Thoracic aorta (tissue), 2 donors: ENCODE data around the gene FMNL1. TPM values are rescaled to one million over a fixed set of nuclear protein-coding genes. Genes with fewer than 3 reads are reported as not detected.
"Not testable (repeated sequence)": the region's sequence is repeated elsewhere in the genome, so short reads cannot be mapped to it uniquely, and the experiment has no call there.

Experiments
- ATAC-seq: fragments of 150-250 bp; one replicate; pipeline ENCODE4 v1.8.0; 2017; ENCODE audit warnings: low read depth; ENCODE audit not compliant: insufficient number of reproducible peaks, low FRiP score
- DNase-seq: peaks from one replicate; pipeline ENCODE4 v3.0.0-alpha.2; 2020; ENCODE audit warnings: low spot score
- H3K27ac ChIP-seq, 2 donors: fragments of 200-600 bp; sonication (generic); 1 replicate in 1 of 2; 2 replicates in 1 of 2; pipeline ENCODE4 v1.5.1; 2016; ENCODE audit warnings: mild to moderate bottlenecking in 2 of 2, moderate library complexity in 2 of 2
- H3K27me3 ChIP-seq: fragments of 200-600 bp; sonication (generic); replicated peaks from 2 replicates; pipeline ENCODE4 v1.6.0; 2016; ENCODE audit warnings: mild to moderate bottlenecking; ENCODE audit not compliant: insufficient read depth
- H3K36me3 ChIP-seq: fragments of 200-600 bp; sonication (generic); one replicate; pipeline ENCODE4 v1.5.1; 2016
- H3K4me1 ChIP-seq, 2 donors: fragments of 200-600 bp; sonication (generic); 1 replicate in 1 of 2; 2 replicates in 1 of 2; pipeline versions ENCODE4 v1.5.1 to v1.6.0; 2016; ENCODE audit warnings: low read depth in 2 of 2, mild to moderate bottlenecking in 1 of 2; ENCODE audit not compliant: control insufficient read depth in 1 of 2
- H3K4me3 ChIP-seq: fragments of 200-600 bp; sonication (generic); 2 replicates; pipeline ENCODE4 v1.5.1; 2016; ENCODE audit warnings: mild to moderate bottlenecking
- H3K9me3 ChIP-seq: fragments of 200-600 bp; sonication (generic); 2 replicates; pipeline ENCODE4 v1.5.1; 2016
- total RNA-seq, 2 donors: library from RNA; depleted of rRNA; stranded (reverse); fragments of >200 nt; gene quantifications; one replicate each; pipeline versions ENCODE4 v1.1.0 to v1.2.3, GENCODE V29; 2016
- TF ChIP-seq, protein P1 (sequence below): fragments of 200-600 bp; sonication (generic); IDR thresholded peaks from one replicate; pipeline ENCODE4 v1.5.1; 2019; ENCODE audit warnings: antibody characterized with exemption

FMNL1 gene
- total RNA-seq, 2 donors from 2014 or later = 31.4 to 37.2 TPM

GRCh38 chr17:45195424-45195823 lies 26.3 kb upstream of the FMNL1 start:
- no peaks in the 10 kb centered on the region for H3K36me3 ChIP-seq
- H3K9me3 ChIP-seq = no peaks in the 10 kb centered on the region
- TF ChIP-seq, protein P1, sequence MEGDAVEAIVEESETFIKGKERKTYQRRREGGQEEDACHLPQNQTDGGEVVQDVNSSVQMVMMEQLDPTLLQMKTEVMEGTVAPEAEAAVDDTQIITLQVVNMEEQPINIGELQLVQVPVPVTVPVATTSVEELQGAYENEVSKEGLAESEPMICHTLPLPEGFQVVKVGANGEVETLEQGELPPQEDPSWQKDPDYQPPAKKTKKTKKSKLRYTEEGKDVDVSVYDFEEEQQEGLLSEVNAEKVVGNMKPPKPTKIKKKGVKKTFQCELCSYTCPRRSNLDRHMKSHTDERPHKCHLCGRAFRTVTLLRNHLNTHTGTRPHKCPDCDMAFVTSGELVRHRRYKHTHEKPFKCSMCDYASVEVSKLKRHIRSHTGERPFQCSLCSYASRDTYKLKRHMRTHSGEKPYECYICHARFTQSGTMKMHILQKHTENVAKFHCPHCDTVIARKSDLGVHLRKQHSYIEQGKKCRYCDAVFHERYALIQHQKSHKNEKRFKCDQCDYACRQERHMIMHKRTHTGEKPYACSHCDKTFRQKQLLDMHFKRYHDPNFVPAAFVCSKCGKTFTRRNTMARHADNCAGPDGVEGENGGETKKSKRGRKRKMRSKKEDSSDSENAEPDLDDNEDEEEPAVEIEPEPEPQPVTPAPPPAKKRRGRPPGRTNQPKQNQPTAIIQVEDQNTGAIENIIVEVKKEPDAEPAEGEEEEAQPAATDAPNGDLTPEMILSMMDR = no peak
- peaks cover 0 to 6% of the 10 kb centered on the region in 2 donors for H3K4me1 ChIP-seq
- DNase-seq (no peak), ATAC-seq (no peak)
- no peak overlapping the region for H3K4me3 ChIP-seq
- no peaks in the 10 kb centered on the region for H3K27me3 ChIP-seq
- no peak overlapping the region for H3K27ac ChIP-seq

GRCh38 chr17:45197108-45197507 lies 24.6 kb upstream of the FMNL1 start:
- no peak overlapping the region for H3K4me3 ChIP-seq
- DNase-seq (no peak), ATAC-seq (no peak)
- H3K4me1 ChIP-seq = peaks cover 0 to 6% of the 10 kb centered on the region in 2 donors
- H3K9me3 ChIP-seq = no peaks in the 10 kb centered on the region
- TF ChIP-seq, protein P1 = no peak
- no peaks in the 10 kb centered on the region for H3K36me3 ChIP-seq
- H3K27ac ChIP-seq = no peak overlapping the region
- no peaks in the 10 kb centered on the region for H3K27me3 ChIP-seq

GRCh38 chr17:45197555-45198334 lies 23.9 kb upstream of the FMNL1 start:
- H3K4me1 ChIP-seq = peaks cover 0 to 6% of the 10 kb centered on the region in 2 donors
- H3K9me3 ChIP-seq = no peaks in the 10 kb centered on the region
- no peaks in the 10 kb centered on the region for H3K27me3 ChIP-seq
- H3K36me3 ChIP-seq = no peaks in the 10 kb centered on the region
- DNase-seq = peak; percentile 60
- TF ChIP-seq, protein P1 = peak; percentile 99
- H3K4me3 ChIP-seq = peak overlapping the region; percentile 18
- peak overlapping the region in 1 of 2 donors; percentile 0 for H3K27ac ChIP-seq
- peak; percentile 84 for ATAC-seq

GRCh38 chr17:45200701-45201100 lies 21.0 kb upstream of the FMNL1 start:
- Histone ChIP-seq H3K27ac (no peak overlapping the region), H3K4me1 (peaks cover 0 to 6% of the 10 kb centered on the region in 2 donors), H3K9me3 (no peaks in the 10 kb centered on the region), H3K4me3 (no peak overlapping the region), H3K36me3 (no peaks in the 10 kb centered on the region), H3K27me3 (no peaks in the 10 kb centered on the region)
- DNase-seq (no peak), ATAC-seq (no peak)
- TF ChIP-seq, protein P1 = no peak

GRCh38 chr17:45201457-45201856 lies 20.2 kb upstream of the FMNL1 start:
- Histone ChIP-seq H3K27me3 (no peaks in the 10 kb centered on the region), H3K9me3 (no peaks in the 10 kb centered on the region), H3K36me3 (no peaks in the 10 kb centered on the region), H3K27ac (no peak overlapping the region), H3K4me1 (peaks cover 0 to 6% of the 10 kb centered on the region in 2 donors), H3K4me3 (no peak overlapping the region)
- ATAC-seq (no peak), DNase-seq (no peak)
- TF ChIP-seq, protein P1 = no peak

- not testable (repeated sequence) for H3K9me3 ChIP-seq, ATAC-seq, H3K27ac ChIP-seq, H3K36me3 ChIP-seq, DNase-seq, H3K27me3 ChIP-seq, H3K4me3 ChIP-seq, H3K4me1 ChIP-seq
Measured at GRCh38 chr17:45201880-45202279, 19.8 kb upstream of the FMNL1 start.
